ENCODE results near the gene CNTN5.

DNA sequence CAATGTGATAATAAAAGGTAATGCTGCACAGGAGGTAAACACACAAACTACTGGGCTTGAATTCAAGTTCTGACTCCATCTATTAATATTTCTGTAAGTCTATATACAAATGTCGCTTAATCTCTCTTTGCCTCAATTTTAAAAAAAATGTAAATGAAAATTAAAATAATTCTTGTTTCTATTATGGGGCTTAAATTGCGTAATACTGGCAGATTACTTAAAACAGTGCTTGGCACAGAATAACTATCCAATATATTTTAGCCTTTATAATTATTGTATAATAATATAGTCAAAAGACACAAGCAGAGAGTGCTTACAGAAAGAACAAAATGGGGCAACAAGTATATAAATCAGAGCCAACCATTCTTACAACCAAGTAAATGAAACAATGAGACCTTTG is 489.1 kb downstream of the CNTN5 start:
- TF ChIP-seq, protein P1, sequence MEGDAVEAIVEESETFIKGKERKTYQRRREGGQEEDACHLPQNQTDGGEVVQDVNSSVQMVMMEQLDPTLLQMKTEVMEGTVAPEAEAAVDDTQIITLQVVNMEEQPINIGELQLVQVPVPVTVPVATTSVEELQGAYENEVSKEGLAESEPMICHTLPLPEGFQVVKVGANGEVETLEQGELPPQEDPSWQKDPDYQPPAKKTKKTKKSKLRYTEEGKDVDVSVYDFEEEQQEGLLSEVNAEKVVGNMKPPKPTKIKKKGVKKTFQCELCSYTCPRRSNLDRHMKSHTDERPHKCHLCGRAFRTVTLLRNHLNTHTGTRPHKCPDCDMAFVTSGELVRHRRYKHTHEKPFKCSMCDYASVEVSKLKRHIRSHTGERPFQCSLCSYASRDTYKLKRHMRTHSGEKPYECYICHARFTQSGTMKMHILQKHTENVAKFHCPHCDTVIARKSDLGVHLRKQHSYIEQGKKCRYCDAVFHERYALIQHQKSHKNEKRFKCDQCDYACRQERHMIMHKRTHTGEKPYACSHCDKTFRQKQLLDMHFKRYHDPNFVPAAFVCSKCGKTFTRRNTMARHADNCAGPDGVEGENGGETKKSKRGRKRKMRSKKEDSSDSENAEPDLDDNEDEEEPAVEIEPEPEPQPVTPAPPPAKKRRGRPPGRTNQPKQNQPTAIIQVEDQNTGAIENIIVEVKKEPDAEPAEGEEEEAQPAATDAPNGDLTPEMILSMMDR (IDR thresholded peaks at IDR 0.05): no peak
- no peak for TF ChIP-seq POLR2A (IDR thresholded peaks at IDR 0.05)
- no peak for TF ChIP-seq EP300 (IDR thresholded peaks at IDR 0.05)

All from suprapubic skin (tissue), 3 donors.